ENCODE measurements around the gene SMPD3. TPM values are rescaled to one million over a fixed set of nuclear protein-coding genes. Genes with fewer than 3 reads are reported as not detected.

SMPD3 gene
- total and polyA plus RNA-seq, 7 donors = 0.04 to 0.21 (median 0.08) TPM

DNA sequence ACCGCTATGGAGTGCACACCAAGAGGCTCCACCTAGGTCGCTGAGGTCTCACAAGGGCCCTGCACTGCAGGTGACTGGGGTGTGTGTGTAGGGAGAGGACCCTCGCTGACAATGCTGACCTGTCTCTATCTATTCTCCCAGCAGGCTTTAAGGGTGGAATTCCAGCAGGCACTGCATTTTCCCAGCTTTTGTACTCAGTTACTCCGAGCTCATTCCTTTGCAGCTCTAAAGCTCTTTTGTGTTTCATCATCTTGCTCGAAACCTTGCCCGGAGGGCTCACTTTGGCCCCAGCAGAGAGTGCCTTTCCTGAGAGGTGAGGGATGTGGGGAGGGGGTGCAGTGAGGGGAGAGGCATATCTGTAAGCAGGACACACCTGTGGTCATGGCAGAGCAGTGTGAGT lies 39.3 kb downstream of the SMPD3 start:
- Histone ChIP-seq H3K27me3 (ENCODE audit: insufficient read depth in 3 of 3, low read length in 2 of 3) (no peaks in the 10 kb centered on the region), H3K4me1 (no peaks in the 10 kb centered on the region), H3K9me3 (no peaks in the 10 kb centered on the region), H3K36me3 (ENCODE audit: insufficient read depth in 1 of 2, low read depth in 1 of 2) (no peaks in the 10 kb centered on the region), H3K4me3 (no peak overlapping the region), H3K27ac (no peak overlapping the region)
- TF ChIP-seq, protein P1, sequence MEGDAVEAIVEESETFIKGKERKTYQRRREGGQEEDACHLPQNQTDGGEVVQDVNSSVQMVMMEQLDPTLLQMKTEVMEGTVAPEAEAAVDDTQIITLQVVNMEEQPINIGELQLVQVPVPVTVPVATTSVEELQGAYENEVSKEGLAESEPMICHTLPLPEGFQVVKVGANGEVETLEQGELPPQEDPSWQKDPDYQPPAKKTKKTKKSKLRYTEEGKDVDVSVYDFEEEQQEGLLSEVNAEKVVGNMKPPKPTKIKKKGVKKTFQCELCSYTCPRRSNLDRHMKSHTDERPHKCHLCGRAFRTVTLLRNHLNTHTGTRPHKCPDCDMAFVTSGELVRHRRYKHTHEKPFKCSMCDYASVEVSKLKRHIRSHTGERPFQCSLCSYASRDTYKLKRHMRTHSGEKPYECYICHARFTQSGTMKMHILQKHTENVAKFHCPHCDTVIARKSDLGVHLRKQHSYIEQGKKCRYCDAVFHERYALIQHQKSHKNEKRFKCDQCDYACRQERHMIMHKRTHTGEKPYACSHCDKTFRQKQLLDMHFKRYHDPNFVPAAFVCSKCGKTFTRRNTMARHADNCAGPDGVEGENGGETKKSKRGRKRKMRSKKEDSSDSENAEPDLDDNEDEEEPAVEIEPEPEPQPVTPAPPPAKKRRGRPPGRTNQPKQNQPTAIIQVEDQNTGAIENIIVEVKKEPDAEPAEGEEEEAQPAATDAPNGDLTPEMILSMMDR (IDR thresholded peaks at IDR 0.05) = no peak
- WGBS, 3 donors = 65 to 72% (median 65%) methylated on average over 6 of the region's 6 CpGs
- ATAC-seq (no peak), DNase-seq (no peak)
- intact Hi-C loops (cut with DNase I) = no loop called here

DNA sequence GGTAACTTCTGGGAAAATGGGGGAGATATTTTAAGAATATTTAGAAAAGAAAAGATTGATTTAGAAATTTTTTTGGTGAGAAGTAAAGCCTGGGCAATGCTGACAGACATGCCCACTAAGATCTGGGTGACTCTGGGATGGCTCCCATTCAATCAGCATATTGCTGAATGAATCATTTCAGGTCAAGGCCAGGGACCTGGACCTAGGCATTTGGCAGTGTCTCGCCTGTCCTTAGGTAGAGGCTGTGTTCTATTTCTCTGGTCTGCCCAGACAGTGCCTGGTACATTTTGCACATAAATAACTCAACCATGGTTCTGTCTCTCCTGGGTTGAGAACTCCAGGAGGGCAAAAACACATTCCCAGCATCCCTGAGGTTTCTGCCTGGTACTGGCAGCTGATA lies 39.9 kb downstream of the SMPD3 start:
- Histone ChIP-seq H3K36me3 (ENCODE audit: insufficient read depth in 1 of 2, low read depth in 1 of 2) (no peaks in the 10 kb centered on the region), H3K27me3 (ENCODE audit: insufficient read depth in 3 of 3, low read length in 2 of 3) (no peaks in the 10 kb centered on the region), H3K4me1 (no peaks in the 10 kb centered on the region), H3K27ac (no peak overlapping the region), H3K9me3 (no peaks in the 10 kb centered on the region), H3K4me3 (no peak overlapping the region)
- intact Hi-C loops (cut with DNase I) = no loop called here
- WGBS, 3 donors = 77 to 88% (median 78%) methylated on average over 1 of the region's 1 CpG
- no peak for ATAC-seq
- no peak for DNase-seq
- TF ChIP-seq, protein P1 (IDR thresholded peaks at IDR 0.05) = no peak

DNA sequence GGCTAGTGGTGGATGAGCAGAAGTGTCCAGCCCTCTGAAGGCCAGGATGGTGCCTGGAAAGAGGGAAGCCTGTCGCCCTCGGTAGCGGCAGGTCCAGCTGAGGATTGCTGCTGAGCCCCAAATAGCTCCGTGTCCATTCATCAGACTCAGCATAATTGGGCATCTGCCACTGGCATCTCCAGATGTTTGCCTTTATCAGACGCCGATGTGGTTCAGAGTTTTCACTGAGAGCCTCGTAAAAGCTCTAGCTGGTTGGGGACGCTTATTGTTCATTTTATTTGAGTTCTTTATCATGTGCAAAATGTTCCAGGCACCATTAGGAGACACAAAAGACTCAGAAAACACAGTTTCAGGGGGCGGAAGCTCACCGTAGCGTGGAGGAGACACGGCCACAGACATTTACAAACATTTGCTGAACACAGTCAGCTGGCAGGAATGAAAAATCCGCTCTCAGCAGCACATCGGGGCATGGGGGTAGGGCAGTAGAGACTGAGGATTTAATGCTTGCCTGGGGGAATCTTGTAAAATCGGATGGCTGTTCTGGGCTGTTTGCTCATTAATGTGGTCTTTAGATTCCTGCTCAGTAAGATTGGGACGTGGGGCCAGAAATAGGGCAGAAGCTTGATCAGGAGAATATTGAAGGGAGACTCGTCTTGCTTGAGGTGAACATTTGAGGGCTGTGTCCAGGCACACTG lies 41.7 kb downstream of the SMPD3 start:
- ATAC-seq = no peak
- H3K4me3 ChIP-seq = no peak overlapping the region
- H3K9me3 ChIP-seq = no peaks in the 10 kb centered on the region
- no peak overlapping the region for H3K27ac ChIP-seq
- H3K4me1 ChIP-seq = no peaks in the 10 kb centered on the region
- no peak for DNase-seq
- no peaks in the 10 kb centered on the region for H3K27me3 ChIP-seq (ENCODE audit: insufficient read depth in 3 of 3, low read length in 2 of 3)
- H3K36me3 ChIP-seq (ENCODE audit: insufficient read depth in 1 of 2, low read depth in 1 of 2) = no peaks in the 10 kb centered on the region
- intact Hi-C loops (cut with DNase I) = no loop called here
- WGBS, 3 donors = 34 to 42% (median 35%) methylated on average over 17 of the region's 17 CpGs
- TF ChIP-seq, protein P1 (IDR thresholded peaks at IDR 0.05) = no peak

DNA sequence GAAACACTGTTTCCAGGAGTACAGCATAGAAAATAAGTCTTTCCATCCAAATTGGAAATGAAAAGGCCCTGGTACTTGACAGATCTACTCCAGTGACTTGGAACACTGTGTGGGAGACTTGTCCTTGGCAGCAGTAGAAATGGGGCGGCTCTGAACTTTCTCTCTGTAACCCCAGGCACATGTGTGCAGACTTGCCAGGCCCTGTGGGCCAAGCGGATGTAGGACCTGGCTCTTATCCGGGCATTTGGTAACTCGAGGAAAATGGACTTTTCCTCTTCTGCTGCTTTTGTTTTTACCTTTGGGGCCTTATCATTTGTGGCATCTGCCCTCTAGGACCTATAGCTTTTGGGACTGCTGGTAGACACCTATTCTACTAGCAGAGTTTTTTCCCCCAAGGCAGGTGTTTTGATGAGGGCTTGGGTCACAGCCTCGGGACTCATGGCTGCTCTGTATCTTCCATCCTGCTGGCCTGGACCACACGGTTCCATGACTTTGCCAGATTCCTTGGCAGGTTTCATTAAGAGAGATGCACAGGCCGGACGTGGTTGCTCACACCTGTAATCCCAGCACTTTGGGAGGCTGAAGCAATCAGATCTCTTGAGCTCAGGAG lies 43.5 kb downstream of the SMPD3 start:
- ATAC-seq = no peak
- H3K4me3 ChIP-seq = no peak overlapping the region
- 48 to 70% (median 54%) methylated on average over 8 of the region's 8 CpGs for WGBS, 3 donors
- TF ChIP-seq, protein P1 (IDR thresholded peaks at IDR 0.05) = no peak
- no peak overlapping the region for H3K27ac ChIP-seq
- no peaks in the 10 kb centered on the region for H3K27me3 ChIP-seq (ENCODE audit: insufficient read depth in 3 of 3, low read length in 2 of 3)
- intact Hi-C loops (cut with DNase I) = no loop called here
- H3K36me3 ChIP-seq (ENCODE audit: insufficient read depth in 1 of 2, low read depth in 1 of 2) = no peaks in the 10 kb centered on the region
- H3K4me1 ChIP-seq = no peaks in the 10 kb centered on the region
- no peak for DNase-seq
- no peaks in the 10 kb centered on the region for H3K9me3 ChIP-seq
